GM10266 (cell line): Measurements from ENCODE around the gene SLC10A2.
"Not testable (repeated sequence)": the region's sequence is repeated elsewhere in the genome, so short reads cannot be mapped to it uniquely, and the experiment has no call there.

ENCODE experiments used
- DNase-seq: peaks from one replicate; pipeline ENCODE4 v3.0.0; 2012; ENCODE audit errors: extremely low spot score
- TF ChIP-seq, protein P1 (sequence below): IDR thresholded peaks from 2 replicates; pipeline ENCODE4 v1.5.1; 2012; ENCODE audit warnings: mild to moderate bottlenecking, low read depth; ENCODE audit not compliant: control insufficient read depth, insufficient read depth; ENCODE audit errors: missing control alignments

Gene SLC10A2

GRCh38 chr13:103066079-103066780 is at the start of gene SLC10A2:
TSS of gene SLC10A2 (minus strand) at chr13:103066417. CDS start at chr13:103066249, 168 bp downstream.
- TF ChIP-seq, protein P1, sequence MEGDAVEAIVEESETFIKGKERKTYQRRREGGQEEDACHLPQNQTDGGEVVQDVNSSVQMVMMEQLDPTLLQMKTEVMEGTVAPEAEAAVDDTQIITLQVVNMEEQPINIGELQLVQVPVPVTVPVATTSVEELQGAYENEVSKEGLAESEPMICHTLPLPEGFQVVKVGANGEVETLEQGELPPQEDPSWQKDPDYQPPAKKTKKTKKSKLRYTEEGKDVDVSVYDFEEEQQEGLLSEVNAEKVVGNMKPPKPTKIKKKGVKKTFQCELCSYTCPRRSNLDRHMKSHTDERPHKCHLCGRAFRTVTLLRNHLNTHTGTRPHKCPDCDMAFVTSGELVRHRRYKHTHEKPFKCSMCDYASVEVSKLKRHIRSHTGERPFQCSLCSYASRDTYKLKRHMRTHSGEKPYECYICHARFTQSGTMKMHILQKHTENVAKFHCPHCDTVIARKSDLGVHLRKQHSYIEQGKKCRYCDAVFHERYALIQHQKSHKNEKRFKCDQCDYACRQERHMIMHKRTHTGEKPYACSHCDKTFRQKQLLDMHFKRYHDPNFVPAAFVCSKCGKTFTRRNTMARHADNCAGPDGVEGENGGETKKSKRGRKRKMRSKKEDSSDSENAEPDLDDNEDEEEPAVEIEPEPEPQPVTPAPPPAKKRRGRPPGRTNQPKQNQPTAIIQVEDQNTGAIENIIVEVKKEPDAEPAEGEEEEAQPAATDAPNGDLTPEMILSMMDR = no peak
- no peak for DNase-seq

- no peak for DNase-seq
- TF ChIP-seq, protein P1 = no peak
Measured at GRCh38 chr13:103107580-103107979, 41.4 kb upstream of the SLC10A2 start.

- no peak for DNase-seq
- TF ChIP-seq, protein P1 = no peak
Measured at GRCh38 chr13:103104340-103104739, 38.1 kb upstream of the SLC10A2 start.

DNA sequence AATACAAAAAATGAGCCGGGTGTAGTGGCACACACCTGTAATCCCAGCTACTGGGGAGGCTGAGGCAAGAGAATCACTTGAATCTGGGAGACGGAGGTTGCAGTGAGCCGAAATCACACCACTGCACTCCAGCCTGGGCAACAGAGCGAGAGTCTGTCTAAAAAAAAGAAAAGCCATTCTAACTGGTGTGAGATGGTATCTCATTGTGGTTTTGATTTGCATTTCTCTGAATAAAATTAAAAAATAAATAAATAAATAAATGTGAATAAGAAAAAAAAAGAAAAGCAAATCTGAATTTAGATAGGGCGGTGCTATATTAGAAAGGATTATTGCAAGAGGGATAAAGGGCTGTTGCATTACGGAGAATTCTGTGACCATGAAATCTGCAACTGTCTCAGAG is 37.2 kb upstream of the SLC10A2 start:
- not testable (repeated sequence) for DNase-seq

GRCh38 chr13:103102482-103102881 is 36.3 kb upstream of the SLC10A2 start:
- TF ChIP-seq, protein P1 = no peak
- no peak for DNase-seq

GRCh38 chr13:103101901-103102300 is 35.7 kb upstream of the SLC10A2 start:
- DNase-seq = no peak
- TF ChIP-seq, protein P1 = no peak

DNA sequence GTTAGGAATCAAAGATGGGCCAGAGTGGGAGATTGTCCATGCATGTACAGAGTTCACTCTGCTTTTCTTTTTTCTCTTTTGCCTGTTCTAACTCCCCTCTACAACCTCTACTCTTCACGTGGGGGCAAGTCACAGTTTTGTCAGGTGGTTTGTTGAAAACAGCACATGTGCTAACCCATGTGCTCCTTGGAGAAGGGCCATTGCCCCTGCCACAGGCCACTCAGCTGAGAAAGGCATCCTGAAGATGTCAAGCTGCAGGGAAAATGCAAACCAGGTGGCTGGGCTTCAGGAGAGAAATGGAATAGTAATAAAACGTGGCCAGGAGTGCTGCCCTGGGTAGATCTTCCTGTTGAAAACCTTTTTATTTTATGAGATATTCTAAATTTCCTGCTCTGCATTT is 35.3 kb upstream of the SLC10A2 start:
- TF ChIP-seq, protein P1 = no peak
- no peak for DNase-seq

- DNase-seq = no peak
- TF ChIP-seq, protein P1 = no peak
Measured at GRCh38 chr13:103100830-103101229, 34.6 kb upstream of the SLC10A2 start.
